Suprapubic skin (tissue), 4 donors: ENCODE measurements around the gene DTD2. TPM values are rescaled to one million over a fixed set of nuclear protein-coding genes. Genes with fewer than 3 reads are reported as not detected.
A peak's percentile ranks its signal among the peaks of the same experiment; 100 is the strongest.

Source experiments
- DNase-seq, 2 donors: peaks; one replicate each; pipeline ENCODE4 v3.0.0-alpha.2; 2019; ENCODE audit warnings: low spot score in 2 of 2
- H3K27ac ChIP-seq: fragments of 200-600 bp; sonication (generic); one replicate; pipeline ENCODE4 v1.5.1; 2019
- H3K27me3 ChIP-seq: fragments of 200-600 bp; sonication (generic); one replicate; pipeline ENCODE4 v1.5.1; 2019
- H3K36me3 ChIP-seq: fragments of 200-600 bp; sonication (generic); one replicate; pipeline ENCODE4 v1.5.1; 2019
- H3K4me1 ChIP-seq: fragments of 200-600 bp; sonication (generic); one replicate; pipeline ENCODE4 v1.5.1; 2019
- H3K4me3 ChIP-seq: fragments of 200-600 bp; sonication (generic); one replicate; pipeline ENCODE4 v1.5.1; 2019; ENCODE audit warnings: mild to moderate bottlenecking
- H3K9me3 ChIP-seq: fragments of 200-600 bp; sonication (generic); one replicate; pipeline ENCODE4 v1.5.1; 2019
- EP300 ChIP-seq: sonication (generic); formaldehyde crosslinking; IDR thresholded peaks from one replicate; pipeline ENCODE4 v1.6.1; 2017; ENCODE audit warnings: antibody characterized with exemption
- POLR2A ChIP-seq, 2 donors: fragments of 450-650 bp; IDR thresholded peaks; one replicate each; pipeline ENCODE4 v1.6.1; 2017; ENCODE audit warnings: antibody characterized with exemption in 2 of 2, mild to moderate bottlenecking in 2 of 2, moderate library complexity in 2 of 2
- POLR2AphosphoS5 ChIP-seq, 3 donors: sonication (generic); formaldehyde crosslinking; IDR thresholded peaks; one replicate each; pipeline ENCODE4 v1.6.1; 2017; ENCODE audit warnings: antibody characterized with exemption in 3 of 3
- WGBS: methylation state at CpG from one replicate; pipeline ENCODE4 v1.1.5; 2018; 5-methylcytosine and 5-hydroxymethylcytosine counted together
- total RNA-seq, 4 donors: library from RNA; depleted of rRNA; stranded (reverse); fragments of >200 nt; gene quantifications; one replicate each; pipeline ENCODE4 v1.1.0, GENCODE V29; 2016
- TF ChIP-seq, protein P1 (sequence below), 2 donors: fragments of 200-600 bp in 1 of 2; fragments of 450-650 bp in 1 of 2; sonication (generic) in 1 of 2; IDR thresholded peaks; one replicate each; pipeline ENCODE4 v1.5.1; 2016 to 2019; ENCODE audit warnings: antibody characterized with exemption in 2 of 2, mild to moderate bottlenecking in 1 of 2, moderate library complexity in 1 of 2

The DTD2 gene
- total RNA-seq, 4 donors from 2014 or later, result 21.4 to 34.9 (median 24.8) TPM

DNA sequence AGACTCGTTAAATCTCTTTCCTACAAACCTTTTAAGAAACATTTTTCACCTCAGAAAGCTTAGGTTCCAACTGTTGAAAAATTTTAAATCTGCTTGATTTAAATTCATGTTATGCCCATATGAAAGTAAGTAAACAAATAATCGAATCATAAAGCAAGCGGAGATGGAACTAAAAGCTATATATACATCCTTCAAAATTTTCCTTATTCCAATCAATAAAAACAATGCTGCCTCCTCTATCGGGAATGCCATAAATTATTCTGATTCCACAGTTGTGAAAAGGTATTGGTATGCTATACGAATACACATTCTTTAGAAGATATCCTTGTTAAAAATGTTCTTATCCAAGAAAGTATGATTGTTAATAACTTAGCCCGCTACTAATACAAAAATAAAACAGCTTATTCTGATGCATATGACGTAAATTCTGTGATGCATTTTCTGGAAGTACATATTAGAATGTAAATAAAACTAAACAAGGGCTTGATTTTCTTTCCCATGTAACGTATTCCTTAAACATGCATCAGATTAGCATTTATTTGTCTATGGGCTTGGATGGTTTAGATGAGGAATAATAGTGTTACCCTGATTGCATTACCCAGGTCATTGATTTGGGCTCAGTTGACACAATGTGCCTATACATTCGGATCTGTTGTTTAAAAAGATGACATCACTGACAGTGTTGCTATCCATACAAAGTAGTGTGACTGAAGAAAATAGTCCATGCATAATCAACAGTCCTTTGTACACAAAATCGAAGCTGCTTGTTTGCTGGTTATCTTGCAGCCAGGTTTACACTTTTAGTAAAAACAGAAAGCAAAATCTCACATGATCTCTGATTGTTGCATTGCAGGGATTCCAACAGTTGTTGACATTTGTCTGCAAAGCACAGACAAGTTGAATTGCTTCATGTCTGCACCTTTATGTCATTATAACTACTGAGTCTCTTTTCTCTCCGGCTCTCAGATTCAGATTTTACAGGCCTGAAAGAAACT is 656 bp upstream of the DTD2 start:
- H3K36me3 ChIP-seq, result peaks cover under 1% of the 10 kb centered on the region
- TF ChIP-seq POLR2A (IDR thresholded peaks at IDR 0.05) (no peak), POLR2AphosphoS5 (IDR thresholded peaks at IDR 0.05) (no peak), EP300 (no peak)
- TF ChIP-seq, protein P1, sequence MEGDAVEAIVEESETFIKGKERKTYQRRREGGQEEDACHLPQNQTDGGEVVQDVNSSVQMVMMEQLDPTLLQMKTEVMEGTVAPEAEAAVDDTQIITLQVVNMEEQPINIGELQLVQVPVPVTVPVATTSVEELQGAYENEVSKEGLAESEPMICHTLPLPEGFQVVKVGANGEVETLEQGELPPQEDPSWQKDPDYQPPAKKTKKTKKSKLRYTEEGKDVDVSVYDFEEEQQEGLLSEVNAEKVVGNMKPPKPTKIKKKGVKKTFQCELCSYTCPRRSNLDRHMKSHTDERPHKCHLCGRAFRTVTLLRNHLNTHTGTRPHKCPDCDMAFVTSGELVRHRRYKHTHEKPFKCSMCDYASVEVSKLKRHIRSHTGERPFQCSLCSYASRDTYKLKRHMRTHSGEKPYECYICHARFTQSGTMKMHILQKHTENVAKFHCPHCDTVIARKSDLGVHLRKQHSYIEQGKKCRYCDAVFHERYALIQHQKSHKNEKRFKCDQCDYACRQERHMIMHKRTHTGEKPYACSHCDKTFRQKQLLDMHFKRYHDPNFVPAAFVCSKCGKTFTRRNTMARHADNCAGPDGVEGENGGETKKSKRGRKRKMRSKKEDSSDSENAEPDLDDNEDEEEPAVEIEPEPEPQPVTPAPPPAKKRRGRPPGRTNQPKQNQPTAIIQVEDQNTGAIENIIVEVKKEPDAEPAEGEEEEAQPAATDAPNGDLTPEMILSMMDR (IDR thresholded peaks at IDR 0.05), result no peak
- H3K27ac ChIP-seq, result peak overlapping the region; percentile 89
- H3K27me3 ChIP-seq, result no peaks in the 10 kb centered on the region
- H3K9me3 ChIP-seq, result no peaks in the 10 kb centered on the region
- 37% methylated on average over 11 of the region's 11 CpGs for WGBS
- H3K4me3 ChIP-seq, result peak overlapping the region; percentile 72
- peaks cover 29% of the 10 kb centered on the region for H3K4me1 ChIP-seq
- no peak for DNase-seq

- TF ChIP-seq, protein P1 (IDR thresholded peaks at IDR 0.05), result peak in 1 of 2 donors; percentile 49
- no peak for TF ChIP-seq POLR2AphosphoS5 (IDR thresholded peaks at IDR 0.05)
- no peak overlapping the region for H3K4me3 ChIP-seq
- DNase-seq, result no peak
- 22% methylated on average over 2 of the region's 2 CpGs for WGBS
- no peak overlapping the region for H3K27ac ChIP-seq
- no peaks in the 10 kb centered on the region for H3K27me3 ChIP-seq
- H3K4me1 ChIP-seq, result peaks cover 9% of the 10 kb centered on the region
- no peaks in the 10 kb centered on the region for H3K9me3 ChIP-seq
- H3K36me3 ChIP-seq, result peaks cover 29% of the 10 kb centered on the region
Observed at GRCh38 chr14:31449971-31450610, 7.2 kb downstream of the DTD2 start.

DNA sequence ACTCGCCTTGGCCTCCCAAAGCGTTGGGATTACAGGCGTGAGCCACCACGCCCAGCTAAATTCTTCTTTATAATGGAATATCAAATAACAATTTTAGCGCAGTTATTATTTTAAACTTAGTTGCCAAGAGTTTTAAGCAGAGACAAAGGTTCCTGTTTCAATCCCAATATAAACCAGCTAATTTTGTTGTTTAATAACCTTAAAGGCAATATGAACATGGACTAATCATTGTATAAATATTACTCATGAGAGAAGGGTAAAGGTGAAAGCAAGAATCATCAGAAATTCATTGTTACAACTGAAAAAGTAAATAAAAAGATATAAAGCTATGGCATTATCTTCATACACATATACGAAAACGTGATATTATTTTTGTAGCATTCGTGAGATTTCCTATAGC is 8.2 kb downstream of the DTD2 start:
- TF ChIP-seq EP300, result no peak
- TF ChIP-seq, protein P1 (IDR thresholded peaks at IDR 0.05), result no peak
- TF ChIP-seq POLR2A (IDR thresholded peaks at IDR 0.05), result no peak
- no peak for TF ChIP-seq POLR2AphosphoS5 (IDR thresholded peaks at IDR 0.05)
- no peak for DNase-seq
- WGBS, result 72% methylated on average over 8 of the region's 8 CpGs
- peaks cover 3% of the 10 kb centered on the region for H3K4me1 ChIP-seq
- no peaks in the 10 kb centered on the region for H3K27me3 ChIP-seq
- H3K4me3 ChIP-seq, result no peak overlapping the region
- H3K27ac ChIP-seq, result no peak overlapping the region
- no peaks in the 10 kb centered on the region for H3K9me3 ChIP-seq
- peaks cover 29% of the 10 kb centered on the region for H3K36me3 ChIP-seq

DNA sequence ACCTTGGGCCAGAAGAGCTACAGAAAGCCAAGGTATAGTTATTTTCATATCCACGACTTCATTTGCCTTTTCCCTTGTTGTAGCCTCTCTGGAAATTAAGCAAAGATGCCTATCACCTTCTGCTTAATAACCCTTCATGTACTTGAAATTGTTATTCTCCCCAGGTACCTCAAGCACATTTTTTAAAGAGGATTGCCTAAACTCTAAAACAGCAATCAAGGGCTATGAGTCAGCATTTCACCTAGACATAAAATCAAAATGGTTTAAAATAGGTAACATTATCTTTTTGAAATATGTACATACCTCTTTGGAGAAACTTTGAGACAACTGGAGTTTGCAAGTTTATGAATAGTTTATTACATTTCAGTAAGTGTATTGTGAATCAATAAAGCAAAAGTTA is 11.6 kb downstream of the DTD2 start:
- 78% methylated on average over 1 of the region's 1 CpG for WGBS
- Histone ChIP-seq H3K36me3 (peaks cover 10% of the 10 kb centered on the region), H3K27ac (no peak overlapping the region), H3K4me1 (peaks cover 5% of the 10 kb centered on the region), H3K9me3 (no peaks in the 10 kb centered on the region), H3K27me3 (no peaks in the 10 kb centered on the region), H3K4me3 (no peak overlapping the region)
- DNase-seq, result no peak
- TF ChIP-seq, protein P1 (IDR thresholded peaks at IDR 0.05), result no peak
- no peak for TF ChIP-seq EP300
- TF ChIP-seq POLR2AphosphoS5 (IDR thresholded peaks at IDR 0.05), result no peak
- no peak for TF ChIP-seq POLR2A (IDR thresholded peaks at IDR 0.05)

DNA sequence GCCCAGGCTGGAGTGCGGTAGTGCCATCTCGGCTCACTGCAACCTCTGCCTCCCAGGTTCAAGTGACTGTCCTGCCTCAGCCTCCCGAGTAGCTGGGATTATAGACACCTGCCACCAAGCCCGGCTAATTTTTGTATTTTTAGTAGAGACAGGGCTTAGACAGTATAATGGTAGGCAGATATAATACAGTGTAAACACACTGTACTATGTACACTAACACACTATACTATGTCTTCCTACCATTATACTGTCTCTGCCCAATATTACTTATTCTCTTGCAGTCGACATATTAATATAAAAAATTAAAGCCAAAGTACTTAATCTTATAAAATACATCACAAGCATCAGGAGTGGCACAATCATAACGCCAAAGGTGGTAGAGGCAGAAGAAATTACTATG is 15.0 kb downstream of the DTD2 start:
- Histone ChIP-seq H3K4me1 (peaks cover 5% of the 10 kb centered on the region), H3K4me3 (no peak overlapping the region), H3K36me3 (peaks cover 3% of the 10 kb centered on the region), H3K9me3 (no peaks in the 10 kb centered on the region), H3K27me3 (no peaks in the 10 kb centered on the region), H3K27ac (peak overlapping the region; percentile 41)
- DNase-seq, result no peak
- 88% methylated on average over 6 of the region's 6 CpGs for WGBS
- TF ChIP-seq POLR2A (IDR thresholded peaks at IDR 0.05), result no peak
- TF ChIP-seq POLR2AphosphoS5 (IDR thresholded peaks at IDR 0.05), result no peak
- TF ChIP-seq EP300, result no peak
- TF ChIP-seq, protein P1 (IDR thresholded peaks at IDR 0.05), result no peak
